Caco-2 (cell line): ENCODE measurements around the gene HSPA4L. TPM values are rescaled to one million over a fixed set of nuclear protein-coding genes. Genes with fewer than 3 reads are reported as not detected.

Experiments
- BruUV-seq: library from RNA; stranded (reverse); fragments of 400-500 nt; replicated peaks from 2 replicates; lab custom pipeline; 2021; lab: Mats Ljungman, UMichigan
- CTCF ChIA-PET: fragments of 300-600 bp; sonication (Branson Sonifier 250); formaldehyde crosslinking; loops from one replicate; lab custom pipeline; 2022; ENCODE audit warnings: antibody characterized with exemption; lab: Charles Lee
- POLR2A ChIA-PET: fragments of 300-600 bp; sonication (Branson Sonifier 250); formaldehyde crosslinking; loops from one replicate; lab custom pipeline; 2022; ENCODE audit warnings: antibody characterized with exemption; lab: Charles Lee
- DNase-seq, 2 experiments: peaks; one replicate each; pipeline versions ENCODE4 v3.0.0 to v3.0.0-alpha.2; 2020 to 2022
- H3K27me3 ChIP-seq: replicated peaks from 2 replicates; pipeline ENCODE4 v1.6.0; 2011; ENCODE audit warnings: low read length; ENCODE audit not compliant: control insufficient read depth, insufficient read depth
- H3K36me3 ChIP-seq: 2 replicates; pipeline ENCODE4 v1.5.1; 2011; ENCODE audit warnings: low read length; ENCODE audit not compliant: control insufficient read depth, insufficient read depth
- H3K4me1 ChIP-seq: fragments of 250-450 bp; sonication (Bioruptor Pico); 2 replicates; pipeline ENCODE4 v1.5.1; 2020; ENCODE audit warnings: mild to moderate bottlenecking
- H3K4me3 ChIP-seq: 2 replicates; pipeline ENCODE4 v1.5.1; 2011; ENCODE audit warnings: low read depth, mild to moderate bottlenecking, control low read depth, low read length
- H3K9me3 ChIP-seq: fragments of 250-450 bp; sonication (Bioruptor Pico); 2 replicates; pipeline ENCODE4 v1.5.1; 2020; ENCODE audit warnings: mild to moderate bottlenecking, moderate library complexity
- H3K27ac Mint-ChIP-seq: one replicate; pipeline ENCODE4 v1.8.0; 2022; ENCODE audit warnings: mixed read lengths; ENCODE audit not compliant: unreplicated experiment
- H3K27me3 Mint-ChIP-seq: one replicate; pipeline ENCODE4 v1.8.0; 2022; ENCODE audit warnings: mixed read lengths; ENCODE audit not compliant: insufficient read depth, unreplicated experiment
- H3K36me3 Mint-ChIP-seq: one replicate; pipeline ENCODE4 v1.8.0; 2022; ENCODE audit warnings: mild to moderate bottlenecking, mixed read lengths; ENCODE audit not compliant: insufficient read depth, unreplicated experiment
- H3K4me1 Mint-ChIP-seq: one replicate; pipeline ENCODE4 v1.8.0; 2022; ENCODE audit warnings: low read depth, mixed read lengths; ENCODE audit not compliant: unreplicated experiment
- H3K4me3 Mint-ChIP-seq: one replicate; pipeline ENCODE4 v1.8.0; 2022; ENCODE audit warnings: mild to moderate bottlenecking, moderate library complexity, mixed read lengths; ENCODE audit not compliant: unreplicated experiment
- H3K9me3 Mint-ChIP-seq: one replicate; pipeline ENCODE4 v1.8.0; 2022; ENCODE audit warnings: mixed read lengths; ENCODE audit not compliant: unreplicated experiment
- intact Hi-C: fragments of 100-400 bp; cut with micrococcal nuclease; formaldehyde crosslinking; loops from one replicate; pipeline ENCODE4 v1.10.0; 2022; ENCODE audit not compliant: unreplicated experiment
- total RNA-seq: library from RNA; stranded (reverse); gene quantifications from 2 replicates; pipeline ENCODE4 v1.2.3, GENCODE V29; 2022
- TF ChIP-seq, protein P1 (sequence below), 2 experiments: fragments of 200-600 bp in 1 of 2; IDR thresholded peaks; 1 replicate in 1 of 2; 2 replicates in 1 of 2; pipeline versions ENCODE4 v1.5.1 to v1.8.0; 2011 to 2022; ENCODE audit warnings: antibody characterized with exemption in 1 of 2, control low read depth in 1 of 2, inconsistent platforms in 1 of 2, low read depth in 1 of 2, low read length in 1 of 2, mild to moderate bottlenecking in 1 of 2, moderate library complexity in 1 of 2; ENCODE audit not compliant: insufficient read depth in 1 of 2, severe bottlenecking in 1 of 2, unreplicated experiment in 1 of 2

Gene HSPA4L
- total RNA-seq, 1 experiment from 2014 or later = 3.6 TPM

- Mint-ChIP-seq H3K27me3 (no peaks in the 10 kb centered on the region), H3K27ac (no peak overlapping the region), H3K4me3 (no peak overlapping the region), H3K36me3 (no peaks in the 10 kb centered on the region), H3K9me3 (peaks cover 20% of the 10 kb centered on the region), H3K4me1 (peaks cover 8% of the 10 kb centered on the region)
- Histone ChIP-seq H3K27me3 (no peaks in the 10 kb centered on the region), H3K9me3 (peaks cover 9% of the 10 kb centered on the region; the same call in 1 of the 2 replicates), H3K4me3 (no peak overlapping the region), H3K4me1 (peaks cover 7% of the 10 kb centered on the region; the same call in 1 of the 2 replicates), H3K36me3 (no peaks in the 10 kb centered on the region)
- ChIA-PET CTCF (no interaction called here), POLR2A (no interaction called here)
- TF ChIP-seq, protein P1, sequence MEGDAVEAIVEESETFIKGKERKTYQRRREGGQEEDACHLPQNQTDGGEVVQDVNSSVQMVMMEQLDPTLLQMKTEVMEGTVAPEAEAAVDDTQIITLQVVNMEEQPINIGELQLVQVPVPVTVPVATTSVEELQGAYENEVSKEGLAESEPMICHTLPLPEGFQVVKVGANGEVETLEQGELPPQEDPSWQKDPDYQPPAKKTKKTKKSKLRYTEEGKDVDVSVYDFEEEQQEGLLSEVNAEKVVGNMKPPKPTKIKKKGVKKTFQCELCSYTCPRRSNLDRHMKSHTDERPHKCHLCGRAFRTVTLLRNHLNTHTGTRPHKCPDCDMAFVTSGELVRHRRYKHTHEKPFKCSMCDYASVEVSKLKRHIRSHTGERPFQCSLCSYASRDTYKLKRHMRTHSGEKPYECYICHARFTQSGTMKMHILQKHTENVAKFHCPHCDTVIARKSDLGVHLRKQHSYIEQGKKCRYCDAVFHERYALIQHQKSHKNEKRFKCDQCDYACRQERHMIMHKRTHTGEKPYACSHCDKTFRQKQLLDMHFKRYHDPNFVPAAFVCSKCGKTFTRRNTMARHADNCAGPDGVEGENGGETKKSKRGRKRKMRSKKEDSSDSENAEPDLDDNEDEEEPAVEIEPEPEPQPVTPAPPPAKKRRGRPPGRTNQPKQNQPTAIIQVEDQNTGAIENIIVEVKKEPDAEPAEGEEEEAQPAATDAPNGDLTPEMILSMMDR (IDR thresholded peaks at IDR 0.05; ENCODE audit: insufficient read depth in 1 of 2, low read depth in 1 of 2, low read length in 1 of 2, severe bottlenecking in 1 of 2, unreplicated experiment in 1 of 2) = no peak
- DNase-seq = no peak
- intact Hi-C loops = no loop called here
- BruUV-seq = no TSS peak
Measured at GRCh38 chr4:127856813-127857447, 74.8 kb downstream of the HSPA4L start.

GRCh38 chr4:127857641-127858040 lies 75.5 kb downstream of the HSPA4L start:
- no TSS peak for BruUV-seq
- TF ChIP-seq, protein P1 (IDR thresholded peaks at IDR 0.05; ENCODE audit: insufficient read depth in 1 of 2, low read depth in 1 of 2, low read length in 1 of 2, severe bottlenecking in 1 of 2, unreplicated experiment in 1 of 2) = no peak
- peaks cover 8% of the 10 kb centered on the region for H3K4me1 Mint-ChIP-seq
- peaks cover 9% of the 10 kb centered on the region; the same call in 1 of the 2 replicates for H3K9me3 ChIP-seq
- no peak for DNase-seq
- no peak overlapping the region for H3K4me3 ChIP-seq
- no peak overlapping the region for H3K27ac Mint-ChIP-seq
- ChIA-PET POLR2A (no interaction called here), CTCF (no interaction called here)
- no peak overlapping the region for H3K4me3 Mint-ChIP-seq
- intact Hi-C loops = no loop called here
- H3K9me3 Mint-ChIP-seq = peaks cover 19% of the 10 kb centered on the region
- peaks cover 7% of the 10 kb centered on the region; the same call in 1 of the 2 replicates for H3K4me1 ChIP-seq
- no peaks in the 10 kb centered on the region for H3K36me3 Mint-ChIP-seq
- H3K36me3 ChIP-seq = no peaks in the 10 kb centered on the region
- no peaks in the 10 kb centered on the region for H3K27me3 Mint-ChIP-seq
- H3K27me3 ChIP-seq = no peaks in the 10 kb centered on the region

DNA sequence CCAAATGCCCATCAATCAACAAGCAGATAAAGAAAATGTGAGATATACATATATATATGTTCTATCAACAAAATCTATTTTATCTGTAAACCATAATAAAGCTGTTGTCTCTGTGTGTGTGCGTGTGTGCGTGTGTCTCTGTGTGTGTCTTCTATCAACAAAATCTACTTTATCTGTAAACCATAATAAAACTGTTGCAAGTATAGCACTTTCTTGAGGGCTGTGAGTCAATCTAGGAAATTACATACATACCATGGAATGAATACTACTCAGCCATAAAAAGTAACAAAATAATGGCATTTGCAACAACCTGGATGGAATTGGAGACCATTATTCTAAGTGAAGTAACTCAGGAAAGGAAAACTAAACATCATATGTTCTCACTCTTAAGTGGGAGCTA lies 86.1 kb downstream of the HSPA4L start:
- H3K36me3 Mint-ChIP-seq = no peaks in the 10 kb centered on the region
- no peak overlapping the region for H3K27ac Mint-ChIP-seq
- no peaks in the 10 kb centered on the region for H3K9me3 ChIP-seq
- no peak for DNase-seq
- H3K4me3 ChIP-seq = no peak overlapping the region
- POLR2A ChIA-PET = no interaction called here
- BruUV-seq = no TSS peak
- CTCF ChIA-PET = no interaction called here
- H3K36me3 ChIP-seq = no peaks in the 10 kb centered on the region
- H3K27me3 Mint-ChIP-seq = no peaks in the 10 kb centered on the region
- no peaks in the 10 kb centered on the region for H3K27me3 ChIP-seq
- peaks cover 6% of the 10 kb centered on the region for H3K4me1 Mint-ChIP-seq
- intact Hi-C loops = no loop called here
- H3K4me1 ChIP-seq = no peaks in the 10 kb centered on the region
- H3K9me3 Mint-ChIP-seq = no peaks in the 10 kb centered on the region
- no peak overlapping the region for H3K4me3 Mint-ChIP-seq
- TF ChIP-seq, protein P1 (IDR thresholded peaks at IDR 0.05; ENCODE audit: insufficient read depth in 1 of 2, low read depth in 1 of 2, low read length in 1 of 2, severe bottlenecking in 1 of 2, unreplicated experiment in 1 of 2) = no peak
